GM10266 (cell line): ENCODE data around the gene RAP1A.

Experiments used
- DNase-seq: peaks from one replicate; pipeline ENCODE4 v3.0.0; 2012; ENCODE audit errors: extremely low spot score
- TF ChIP-seq, protein P1 (sequence below): IDR thresholded peaks from 2 replicates; pipeline ENCODE4 v1.5.1; 2012; ENCODE audit warnings: mild to moderate bottlenecking, low read depth; ENCODE audit not compliant: control insufficient read depth, insufficient read depth; ENCODE audit errors: missing control alignments

Gene RAP1A

GRCh38 chr1:111581166-111581565, 38.4 kb upstream of the RAP1A start:
- TF ChIP-seq, protein P1, sequence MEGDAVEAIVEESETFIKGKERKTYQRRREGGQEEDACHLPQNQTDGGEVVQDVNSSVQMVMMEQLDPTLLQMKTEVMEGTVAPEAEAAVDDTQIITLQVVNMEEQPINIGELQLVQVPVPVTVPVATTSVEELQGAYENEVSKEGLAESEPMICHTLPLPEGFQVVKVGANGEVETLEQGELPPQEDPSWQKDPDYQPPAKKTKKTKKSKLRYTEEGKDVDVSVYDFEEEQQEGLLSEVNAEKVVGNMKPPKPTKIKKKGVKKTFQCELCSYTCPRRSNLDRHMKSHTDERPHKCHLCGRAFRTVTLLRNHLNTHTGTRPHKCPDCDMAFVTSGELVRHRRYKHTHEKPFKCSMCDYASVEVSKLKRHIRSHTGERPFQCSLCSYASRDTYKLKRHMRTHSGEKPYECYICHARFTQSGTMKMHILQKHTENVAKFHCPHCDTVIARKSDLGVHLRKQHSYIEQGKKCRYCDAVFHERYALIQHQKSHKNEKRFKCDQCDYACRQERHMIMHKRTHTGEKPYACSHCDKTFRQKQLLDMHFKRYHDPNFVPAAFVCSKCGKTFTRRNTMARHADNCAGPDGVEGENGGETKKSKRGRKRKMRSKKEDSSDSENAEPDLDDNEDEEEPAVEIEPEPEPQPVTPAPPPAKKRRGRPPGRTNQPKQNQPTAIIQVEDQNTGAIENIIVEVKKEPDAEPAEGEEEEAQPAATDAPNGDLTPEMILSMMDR: no peak
- no peak for DNase-seq

- TF ChIP-seq, protein P1: no peak
- DNase-seq: no peak
Observed at GRCh38 chr1:111582016-111582415, 37.6 kb upstream of the RAP1A start.

- TF ChIP-seq, protein P1: no peak
- no peak for DNase-seq
Observed at GRCh38 chr1:111582644-111583618, 36.7 kb upstream of the RAP1A start.

DNA sequence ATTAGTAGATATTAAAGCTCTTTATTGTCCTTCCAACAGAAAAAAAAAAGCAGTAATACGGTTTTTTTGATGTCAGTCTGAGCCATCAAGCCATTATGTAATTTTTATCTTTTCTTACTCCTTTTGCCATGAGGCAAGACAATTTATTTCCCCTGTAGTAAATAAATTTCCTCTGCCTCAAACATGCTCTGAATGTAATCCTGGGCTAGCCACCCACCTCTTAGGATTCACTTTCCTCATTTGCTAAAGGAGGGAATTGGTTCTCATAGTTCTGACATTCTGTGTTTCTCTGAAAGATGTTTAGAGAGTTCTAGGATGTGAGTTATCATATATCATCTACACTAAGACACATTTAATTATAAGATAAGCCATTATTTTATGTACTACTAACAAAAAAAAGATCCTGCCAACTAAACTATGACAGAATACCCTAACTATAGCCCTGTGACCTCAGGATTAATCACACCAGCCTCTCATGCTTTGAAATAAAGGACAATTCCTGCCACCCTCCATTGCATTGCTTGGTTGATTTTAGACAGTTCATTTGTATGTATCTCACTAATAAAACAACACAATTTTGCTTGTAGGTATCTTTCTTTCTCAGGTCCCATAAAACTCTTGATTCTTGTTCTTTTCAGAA, 34.0 kb upstream of the RAP1A start:
- TF ChIP-seq, protein P1: no peak
- DNase-seq: no peak

DNA sequence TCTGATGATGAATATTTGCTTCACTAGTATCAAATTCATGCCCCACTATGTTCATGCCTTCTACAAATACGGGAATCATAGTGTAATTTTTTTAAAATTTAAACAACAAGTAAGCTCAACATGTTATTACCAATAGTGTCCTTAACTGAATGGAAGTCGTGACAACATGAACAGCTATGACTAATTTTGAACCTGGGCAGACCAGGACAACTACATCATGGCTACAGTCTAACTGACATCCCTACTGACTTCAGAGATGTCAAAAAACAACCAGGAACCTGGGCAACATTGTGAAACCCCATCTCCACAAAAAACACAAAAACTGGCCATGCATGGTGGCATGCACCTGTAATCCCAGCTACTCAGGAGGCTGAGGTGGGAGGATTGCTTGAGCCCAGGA, 33.5 kb upstream of the RAP1A start:
- TF ChIP-seq, protein P1: no peak
- DNase-seq: no peak

- TF ChIP-seq, protein P1: no peak
- DNase-seq: no peak
Observed at GRCh38 chr1:111587509-111588174, 31.9 kb upstream of the RAP1A start.

DNA sequence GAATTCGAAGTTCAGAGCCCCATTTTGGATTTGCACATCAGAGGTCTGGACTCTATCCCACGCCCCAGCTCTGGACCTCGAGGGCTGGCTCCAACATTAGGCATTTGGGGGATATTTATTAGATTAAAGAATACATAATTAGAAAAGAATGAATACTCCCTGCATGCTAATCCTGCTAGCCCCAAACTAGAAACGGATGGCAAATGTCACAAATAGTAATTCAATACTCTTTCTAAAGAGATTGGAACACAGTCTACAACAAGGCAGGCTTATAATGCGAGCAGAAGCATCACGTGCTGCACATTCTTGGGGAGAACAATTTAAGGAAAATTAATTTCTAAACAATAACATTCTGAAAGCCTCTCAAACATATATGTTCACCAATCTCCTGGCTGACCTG, 27.7 kb upstream of the RAP1A start:
- TF ChIP-seq, protein P1: no peak
- no peak for DNase-seq
